GM18861 (cell line): ENCODE data around the gene PTPRB.
A peak's percentile ranks its signal among the peaks of the same experiment; 100 is the strongest.

Experiments used
- ATAC-seq: cut with Tn5 transposase; IDR thresholded peaks from one replicate; pipeline ENCODE4 v1.9.1; 2021; ENCODE audit not compliant: unreplicated experiment

Gene PTPRB

GRCh38 chr12:70637303-70638085 is at the start of gene PTPRB:
TSS of gene PTPRB (minus strand) at chr12:70637429. CDS start at chr12:70637395, 34 bp downstream.
- no peak for ATAC-seq

- no peak for ATAC-seq
Measured at GRCh38 chr12:70686907-70687306, 49.7 kb upstream of the PTPRB start.

GRCh38 chr12:70686299-70686698 is 49.1 kb upstream of the PTPRB start:
- no peak for ATAC-seq

GRCh38 chr12:70683976-70684375 is 46.7 kb upstream of the PTPRB start:
- no peak for ATAC-seq

- ATAC-seq, result no peak
Measured at GRCh38 chr12:70671698-70672097, 34.5 kb upstream of the PTPRB start.

- ATAC-seq, result no peak
Measured at GRCh38 chr12:70670948-70671347, 33.7 kb upstream of the PTPRB start.

- ATAC-seq, result no peak
Measured at GRCh38 chr12:70667253-70667652, 30.0 kb upstream of the PTPRB start.

- ATAC-seq, result no peak
Measured at GRCh38 chr12:70666364-70666763, 29.1 kb upstream of the PTPRB start.

- ATAC-seq, result no peak
Measured at GRCh38 chr12:70664465-70664881, 27.2 kb upstream of the PTPRB start.

- no peak for ATAC-seq
Measured at GRCh38 chr12:70663838-70664237, 26.6 kb upstream of the PTPRB start.

- no peak for ATAC-seq
Measured at GRCh38 chr12:70661466-70662161, 24.4 kb upstream of the PTPRB start.

GRCh38 chr12:70660620-70661219 is 23.5 kb upstream of the PTPRB start:
- no peak for ATAC-seq

- ATAC-seq, result no peak
Measured at GRCh38 chr12:70660002-70660604, 22.9 kb upstream of the PTPRB start.

GRCh38 chr12:70659077-70659606 is 21.9 kb upstream of the PTPRB start:
- no peak for ATAC-seq

- no peak for ATAC-seq
Measured at GRCh38 chr12:70657616-70658286, 20.5 kb upstream of the PTPRB start.

GRCh38 chr12:70652451-70652850 is 15.2 kb upstream of the PTPRB start:
- ATAC-seq, result no peak

GRCh38 chr12:70648831-70649230 is 11.6 kb upstream of the PTPRB start:
- no peak for ATAC-seq

- no peak for ATAC-seq
Measured at GRCh38 chr12:70648191-70648590, 11.0 kb upstream of the PTPRB start.

GRCh38 chr12:70646850-70647249 is 9.6 kb upstream of the PTPRB start:
- ATAC-seq, result no peak

GRCh38 chr12:70645494-70646317 is 8.5 kb upstream of the PTPRB start:
- ATAC-seq, result peak; percentile 81
